ENCODE data around the gene DSC1.
"Not testable (repeated sequence)": the region's sequence is repeated elsewhere in the genome, so short reads cannot be mapped to it uniquely, and the experiment has no call there.

DSC1 gene

GRCh38 chr18:31185186-31185950 lies 22.7 kb upstream of the DSC1 start:
- no peak for DNase-seq (ENCODE audit: low read depth, low spot score)
- H3K4me3 ChIP-seq (ENCODE audit: low read length) = no peak overlapping the region

- H3K4me3 ChIP-seq (ENCODE audit: low read length) = no peak overlapping the region
- DNase-seq (ENCODE audit: low read depth, low spot score) = no peak
These were observed 20.6 kb upstream of the DSC1 start for GRCh38 chr18:31183302-31183701.

- not testable (repeated sequence) for H3K4me3 ChIP-seq (ENCODE audit: low read length); DNase-seq (ENCODE audit: low read depth, low spot score)
These were observed 14.7 kb upstream of the DSC1 start for GRCh38 chr18:31177369-31177768.

GRCh38 chr18:31176531-31176930 lies 13.9 kb upstream of the DSC1 start:
- H3K4me3 ChIP-seq (ENCODE audit: low read length) = no peak overlapping the region
- no peak for DNase-seq (ENCODE audit: low read depth, low spot score)

- no peak for DNase-seq (ENCODE audit: low read depth, low spot score)
These were observed 8.6 kb upstream of the DSC1 start for GRCh38 chr18:31171144-31171839.

GRCh38 chr18:31170335-31170734 lies 7.7 kb upstream of the DSC1 start:
- no peak overlapping the region for H3K4me3 ChIP-seq (ENCODE audit: low read length)
- no peak for DNase-seq (ENCODE audit: low read depth, low spot score)

More at GRCh38 chr18:31171144-31171839, 8.6 kb upstream of the DSC1 start:
- no peak overlapping the region for H3K4me3 ChIP-seq (ENCODE audit: low read length)

GRCh38 chr18:31162419-31162793 lies 250 bp downstream of the DSC1 start:
- no peak for DNase-seq (ENCODE audit: low read depth, low spot score)
- no peak overlapping the region for H3K4me3 ChIP-seq (ENCODE audit: low read length)

GRCh38 chr18:31161757-31162418 lies 768 bp downstream of the DSC1 start:
- DNase-seq (ENCODE audit: low read depth, low spot score) = no peak
- H3K4me3 ChIP-seq (ENCODE audit: low read length) = no peak overlapping the region

GRCh38 chr18:31156821-31157763 lies 5.6 kb downstream of the DSC1 start:
- H3K4me3 ChIP-seq (ENCODE audit: low read length) = no peak overlapping the region
- no peak for DNase-seq (ENCODE audit: low read depth, low spot score)

- no peak for DNase-seq (ENCODE audit: low read depth, low spot score)
- no peak overlapping the region for H3K4me3 ChIP-seq (ENCODE audit: low read length)
These were observed 7.2 kb downstream of the DSC1 start for GRCh38 chr18:31155498-31155897.

- no peak overlapping the region for H3K4me3 ChIP-seq (ENCODE audit: low read length)
- DNase-seq (ENCODE audit: low read depth, low spot score) = no peak
These were observed 8.5 kb downstream of the DSC1 start for GRCh38 chr18:31154181-31154580.

GRCh38 chr18:31149351-31149750 lies 13.3 kb downstream of the DSC1 start:
- no peak overlapping the region for H3K4me3 ChIP-seq (ENCODE audit: low read length)
- DNase-seq (ENCODE audit: low read depth, low spot score) = no peak

GRCh38 chr18:31148600-31148999 lies 14.1 kb downstream of the DSC1 start:
- H3K4me3 ChIP-seq (ENCODE audit: low read length) = no peak overlapping the region
- no peak for DNase-seq (ENCODE audit: low read depth, low spot score)

- no peak overlapping the region for H3K4me3 ChIP-seq (ENCODE audit: low read length)
- DNase-seq (ENCODE audit: low read depth, low spot score) = no peak
These were observed 15.8 kb downstream of the DSC1 start for GRCh38 chr18:31146809-31147208.

GRCh38 chr18:31143025-31143424 lies 19.6 kb downstream of the DSC1 start:
- no peak for DNase-seq (ENCODE audit: low read depth, low spot score)
- H3K4me3 ChIP-seq (ENCODE audit: low read length) = no peak overlapping the region

- no peak overlapping the region for H3K4me3 ChIP-seq (ENCODE audit: low read length)
- DNase-seq (ENCODE audit: low read depth, low spot score) = no peak
These were observed 23.9 kb downstream of the DSC1 start for GRCh38 chr18:31138709-31139108.

- no peak for DNase-seq (ENCODE audit: low read depth, low spot score)
- H3K4me3 ChIP-seq (ENCODE audit: low read length) = no peak overlapping the region
These were observed 27.6 kb downstream of the DSC1 start for GRCh38 chr18:31134988-31135529.

- no peak for DNase-seq (ENCODE audit: low read depth, low spot score)
- no peak overlapping the region for H3K4me3 ChIP-seq (ENCODE audit: low read length)
These were observed 33.1 kb downstream of the DSC1 start for GRCh38 chr18:31129398-31130115.
